GM18867 (cell line): ENCODE measurements around the gene C11orf58.

Experiments
- ATAC-seq: cut with Tn5 transposase; IDR thresholded peaks from one replicate; pipeline ENCODE4 v1.9.1; 2021; ENCODE audit warnings: mild to moderate bottlenecking, moderate library complexity; ENCODE audit not compliant: unreplicated experiment

Gene C11orf58

GRCh38 chr11:16799890-16800289 is 61.4 kb downstream of the C11orf58 start:
- ATAC-seq = no peak

GRCh38 chr11:16800382-16800781 is 61.9 kb downstream of the C11orf58 start:
- no peak for ATAC-seq

- ATAC-seq = no peak
These were observed 63.0 kb downstream of the C11orf58 start for GRCh38 chr11:16801288-16801980.

- no peak for ATAC-seq
These were observed 65.9 kb downstream of the C11orf58 start for GRCh38 chr11:16804104-16804947.

- ATAC-seq = no peak
These were observed 67.5 kb downstream of the C11orf58 start for GRCh38 chr11:16805938-16806337.

GRCh38 chr11:16806791-16807190 is 68.3 kb downstream of the C11orf58 start:
- no peak for ATAC-seq

- ATAC-seq = no peak
These were observed 68.9 kb downstream of the C11orf58 start for GRCh38 chr11:16807306-16807705.
